Thyroid gland (tissue), 4 donors: ENCODE measurements around the gene NAA50.

Experiments
- CTCF ChIP-seq, 6 experiments: fragments of 200-600 bp in 3 of 6; fragments of 450-650 bp in 3 of 6; sonication (generic) in 3 of 6; IDR thresholded peaks; one replicate each; pipeline ENCODE4 v1.5.1; 2016 to 2019; ENCODE audit warnings: antibody characterized with exemption in 6 of 6, mild to moderate bottlenecking in 2 of 6, inconsistent platforms in 1 of 6, moderate library complexity in 1 of 6
- POLR2A ChIP-seq, 2 donors: fragments of 450-650 bp; IDR thresholded peaks; one replicate each; pipeline ENCODE4 v1.6.1; 2017; ENCODE audit warnings: antibody characterized with exemption in 2 of 2, mild to moderate bottlenecking in 2 of 2, moderate library complexity in 1 of 2

- no peak for TF ChIP-seq CTCF (IDR thresholded peaks at IDR 0.05)
- no peak for TF ChIP-seq POLR2A (IDR thresholded peaks at IDR 0.05)
Observed at GRCh38 chr3:113676261-113676660, 69.8 kb downstream of the NAA50 start.
